Measurements from ENCODE around the gene ECE1.
"Not testable (repeated sequence)": the region's sequence is repeated elsewhere in the genome, so short reads cannot be mapped to it uniquely, and the experiment has no call there.

The ECE1 gene

DNA sequence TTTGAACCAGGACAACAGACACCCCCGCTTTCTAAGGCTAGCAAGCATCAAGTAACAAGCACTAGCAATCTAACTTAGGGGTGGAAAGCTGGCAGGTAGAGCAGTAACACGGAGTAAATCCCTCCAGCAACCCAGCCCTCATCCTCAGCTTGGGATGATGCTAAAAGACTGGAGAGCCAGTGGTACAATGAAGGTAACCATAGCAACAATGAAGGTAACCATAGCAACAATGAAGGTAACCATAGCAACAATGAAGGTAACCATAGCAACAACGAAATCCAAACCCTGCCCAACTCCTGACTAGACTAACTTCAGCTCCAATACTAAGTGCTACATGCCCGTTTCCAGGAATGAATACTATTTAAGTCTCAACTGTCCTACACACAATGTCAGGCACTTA, 91.3 kb downstream of the ECE1 start:
- ChIA-PET POLR2A (no interaction called here), CTCF (interaction anchor here (1.2 to 9.4 kb wide), 2 partner anchors 56 to 504 kb away, joined by 3 to 185 read pairs; no protein-coding TSS in a partner anchor)
- DNase-seq (ENCODE audit: low read depth, low spot score): no peak

DNA sequence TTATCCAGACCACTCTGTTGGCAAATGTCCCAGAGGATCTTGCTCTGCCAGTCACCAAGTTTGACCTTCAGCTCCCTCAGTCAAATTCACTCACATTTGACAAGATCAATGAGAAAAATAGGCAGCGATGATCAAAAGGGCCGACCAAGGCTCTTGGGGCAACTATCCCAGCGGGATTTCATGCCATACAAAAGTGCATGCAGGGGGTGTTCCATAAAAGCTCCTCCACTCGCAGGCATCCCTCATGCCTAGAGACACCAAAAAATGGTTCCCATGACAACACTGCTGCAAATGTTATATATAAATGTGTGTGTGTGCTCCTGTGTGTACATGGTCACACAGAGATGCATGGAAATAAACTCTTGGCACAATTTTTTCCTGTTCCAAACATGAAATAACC, 97.4 kb downstream of the ECE1 start:
- no peak for DNase-seq (ENCODE audit: low read depth, low spot score)
- ChIA-PET POLR2A (no interaction called here), CTCF (interaction anchor here (0.6 to 9.4 kb wide), 6 partner anchors 8 to 498 kb away, joined by 3 to 185 read pairs (median 4); partner anchors contain the start of gene HP1BP3)
- no peak overlapping the region for H3K4me3 ChIP-seq (ENCODE audit: low read depth, low read length)
- TF ChIP-seq, protein P1, sequence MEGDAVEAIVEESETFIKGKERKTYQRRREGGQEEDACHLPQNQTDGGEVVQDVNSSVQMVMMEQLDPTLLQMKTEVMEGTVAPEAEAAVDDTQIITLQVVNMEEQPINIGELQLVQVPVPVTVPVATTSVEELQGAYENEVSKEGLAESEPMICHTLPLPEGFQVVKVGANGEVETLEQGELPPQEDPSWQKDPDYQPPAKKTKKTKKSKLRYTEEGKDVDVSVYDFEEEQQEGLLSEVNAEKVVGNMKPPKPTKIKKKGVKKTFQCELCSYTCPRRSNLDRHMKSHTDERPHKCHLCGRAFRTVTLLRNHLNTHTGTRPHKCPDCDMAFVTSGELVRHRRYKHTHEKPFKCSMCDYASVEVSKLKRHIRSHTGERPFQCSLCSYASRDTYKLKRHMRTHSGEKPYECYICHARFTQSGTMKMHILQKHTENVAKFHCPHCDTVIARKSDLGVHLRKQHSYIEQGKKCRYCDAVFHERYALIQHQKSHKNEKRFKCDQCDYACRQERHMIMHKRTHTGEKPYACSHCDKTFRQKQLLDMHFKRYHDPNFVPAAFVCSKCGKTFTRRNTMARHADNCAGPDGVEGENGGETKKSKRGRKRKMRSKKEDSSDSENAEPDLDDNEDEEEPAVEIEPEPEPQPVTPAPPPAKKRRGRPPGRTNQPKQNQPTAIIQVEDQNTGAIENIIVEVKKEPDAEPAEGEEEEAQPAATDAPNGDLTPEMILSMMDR (IDR thresholded peaks at IDR 0.05; ENCODE audit: insufficient read depth, low read length, missing control alignments): no peak

More for the DNA sequence above, 91.3 kb downstream of the ECE1 start:
- no peak overlapping the region for H3K4me3 ChIP-seq (ENCODE audit: low read depth, low read length)
- TF ChIP-seq, protein P1 (IDR thresholded peaks at IDR 0.05; ENCODE audit: insufficient read depth, low read length, missing control alignments): no peak

DNA sequence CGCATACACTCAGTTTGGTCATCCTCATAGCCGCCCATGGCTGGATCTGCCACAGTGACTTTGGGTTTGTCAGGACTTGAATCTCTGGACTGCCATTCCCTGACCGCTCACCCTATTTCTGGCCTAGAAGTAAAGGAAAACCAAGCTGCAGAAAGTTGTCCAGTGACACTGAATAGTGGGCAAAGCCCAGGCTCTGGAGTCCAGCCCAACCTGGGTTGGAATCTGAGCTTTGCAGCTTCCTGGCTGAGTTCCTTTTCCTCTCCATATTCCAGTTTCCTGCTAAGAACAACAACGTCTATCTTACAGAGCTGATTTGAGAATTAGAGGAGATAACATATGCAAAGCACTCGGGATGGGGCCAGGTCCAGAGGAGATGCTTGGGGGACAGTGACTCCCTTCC, 98.0 kb downstream of the ECE1 start:
- DNase-seq (ENCODE audit: low read depth, low spot score): no peak
- POLR2A ChIA-PET: no interaction called here
- no peak overlapping the region for H3K4me3 ChIP-seq (ENCODE audit: low read depth, low read length)
- TF ChIP-seq, protein P1 (IDR thresholded peaks at IDR 0.05; ENCODE audit: insufficient read depth, low read length, missing control alignments): no peak
- CTCF ChIA-PET: interaction anchor here (1.1 to 9.4 kb wide), 5 partner anchors 9 to 497 kb away, joined by 3 to 185 read pairs (median 4); partner anchors contain the start of gene HP1BP3

DNA sequence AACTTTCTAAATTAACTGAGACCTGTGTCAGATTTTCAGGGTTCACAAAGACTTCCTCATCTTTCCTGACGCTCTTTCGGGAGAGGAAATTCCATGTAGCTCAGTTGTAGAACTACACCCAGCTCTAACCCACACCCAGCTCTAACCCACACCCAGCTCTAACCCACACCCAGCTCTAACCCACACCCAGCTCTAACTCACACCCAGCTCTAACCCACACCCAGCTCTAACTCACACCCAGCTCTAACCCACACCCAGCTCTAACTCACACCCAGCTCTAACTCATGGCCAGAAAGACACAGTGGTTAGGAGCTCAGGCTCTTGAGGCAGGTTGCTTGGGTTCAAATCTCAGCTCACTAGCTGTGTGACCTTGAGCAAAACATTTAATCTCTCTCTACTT, 99.5 kb downstream of the ECE1 start:
- DNase-seq (ENCODE audit: low read depth, low spot score); H3K4me3 ChIP-seq (ENCODE audit: low read depth, low read length): not testable (repeated sequence)
- ChIA-PET POLR2A (interaction anchor here (0.6 kb wide), 1 partner anchor 9 kb away, joined by 5 read pairs; no protein-coding TSS in a partner anchor), CTCF (interaction anchor here (0.8 kb wide), 1 partner anchor 494 kb away, joined by 3 read pairs; no protein-coding TSS in a partner anchor)

DNA sequence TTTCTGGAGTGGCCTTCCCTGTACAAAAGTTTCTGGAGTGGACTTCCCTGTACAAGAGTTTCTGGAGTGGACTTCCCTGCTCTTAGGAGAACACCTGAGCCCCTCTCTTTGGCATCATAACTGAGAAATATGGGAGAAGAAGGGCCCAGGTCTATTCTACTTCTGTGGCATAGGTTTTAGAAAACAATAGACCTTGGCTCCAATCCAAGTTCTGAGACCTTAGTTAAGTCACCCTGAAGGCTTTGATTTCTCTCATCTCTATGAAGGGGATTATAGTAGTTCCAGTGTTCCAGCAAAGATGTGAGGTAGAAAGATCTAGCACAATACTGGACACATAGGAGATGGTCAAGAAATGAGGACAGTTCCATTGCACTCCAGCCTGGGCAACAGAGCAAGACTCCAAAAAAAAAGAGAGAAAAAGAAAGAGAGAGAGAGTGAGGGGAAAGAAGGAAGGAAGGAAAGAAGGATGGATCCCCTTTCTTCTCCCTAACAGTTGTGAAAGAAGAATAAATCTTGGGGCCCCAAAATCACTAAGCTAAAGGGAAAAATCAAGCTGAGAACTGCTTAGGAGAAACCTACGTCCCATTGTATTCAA, 100.3 kb downstream of the ECE1 start:
- no peak for DNase-seq (ENCODE audit: low read depth, low spot score)
- no peak overlapping the region for H3K4me3 ChIP-seq (ENCODE audit: low read depth, low read length)
- ChIA-PET POLR2A (no interaction called here), CTCF (interaction anchor here (0.5 to 1.8 kb wide), 4 partner anchors 7 to 497 kb away, joined by 3 to 6 read pairs (median 3); no protein-coding TSS in a partner anchor)
- TF ChIP-seq, protein P1 (IDR thresholded peaks at IDR 0.05; ENCODE audit: insufficient read depth, low read length, missing control alignments): no peak

DNA sequence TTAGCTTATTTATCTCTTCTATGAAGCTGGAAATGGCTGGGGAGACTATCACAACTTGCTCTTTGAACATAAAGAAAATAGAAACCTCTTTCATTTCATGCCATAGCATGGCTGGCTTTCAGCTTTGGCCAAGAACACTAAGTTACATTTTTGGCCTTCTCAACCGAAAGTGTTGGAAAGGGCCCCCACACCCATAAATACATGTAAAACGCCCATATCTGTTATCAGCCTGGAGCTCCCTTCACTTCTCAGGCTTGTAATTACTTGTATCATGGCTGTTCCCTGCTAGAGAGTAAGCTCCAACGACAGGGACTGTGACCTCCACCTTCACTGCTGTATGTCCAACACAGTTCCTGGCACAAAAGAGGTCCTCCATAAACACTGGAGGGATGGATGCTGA, 100.8 kb downstream of the ECE1 start:
- ChIA-PET POLR2A (no interaction called here), CTCF (interaction anchor here (0.5 to 1.8 kb wide), 5 partner anchors 8 to 496 kb away, joined by 3 to 6 read pairs (median 3); no protein-coding TSS in a partner anchor)
- H3K4me3 ChIP-seq (ENCODE audit: low read depth, low read length): no peak overlapping the region
- DNase-seq (ENCODE audit: low read depth, low spot score): no peak
- TF ChIP-seq, protein P1 (IDR thresholded peaks at IDR 0.05; ENCODE audit: insufficient read depth, low read length, missing control alignments): no peak
